ENCODE results near the gene MKRN2OS.

GRCh38 chr3:12501360-12502020, 43.8 kb downstream of the MKRN2OS start:
- no peak for TF ChIP-seq POLR2A (IDR thresholded peaks at IDR 0.05)
- TF ChIP-seq CTCF (IDR thresholded peaks at IDR 0.05) = no peak
- TF ChIP-seq POLR2AphosphoS5 (IDR thresholded peaks at IDR 0.05) = peak in 1 of 3 donors; percentile 79

Data from breast epithelium (tissue), 3 donors.